Astrocyte of the spinal cord (primary cell): ENCODE results near the gene EEFSEC.

Experiments
- DNase-seq: peaks from one replicate; pipeline ENCODE4 v3.0.0; 2011; ENCODE audit warnings: low read depth, low spot score
- H3K4me3 ChIP-seq: 2 replicates; pipeline ENCODE4 v1.5.1; 2011; ENCODE audit warnings: low read depth, mild to moderate bottlenecking, low read length, moderate library complexity
- in situ Hi-C: cut with HindIII; loops from 2 replicates; pipeline ENCODE4 v1.10.0; 2017; ENCODE audit warnings: low sequenced_read_pairs
- TF ChIP-seq, protein P1 (sequence below): IDR thresholded peaks from 2 replicates; pipeline ENCODE4 v1.5.1; 2012; ENCODE audit warnings: low read depth, mild to moderate bottlenecking, low read length, inconsistent platforms

The EEFSEC gene

GRCh38 chr3:128452120-128452519 lies 298.8 kb downstream of the EEFSEC start:
- DNase-seq: no peak
- H3K4me3 ChIP-seq: no peak overlapping the region
- TF ChIP-seq, protein P1, sequence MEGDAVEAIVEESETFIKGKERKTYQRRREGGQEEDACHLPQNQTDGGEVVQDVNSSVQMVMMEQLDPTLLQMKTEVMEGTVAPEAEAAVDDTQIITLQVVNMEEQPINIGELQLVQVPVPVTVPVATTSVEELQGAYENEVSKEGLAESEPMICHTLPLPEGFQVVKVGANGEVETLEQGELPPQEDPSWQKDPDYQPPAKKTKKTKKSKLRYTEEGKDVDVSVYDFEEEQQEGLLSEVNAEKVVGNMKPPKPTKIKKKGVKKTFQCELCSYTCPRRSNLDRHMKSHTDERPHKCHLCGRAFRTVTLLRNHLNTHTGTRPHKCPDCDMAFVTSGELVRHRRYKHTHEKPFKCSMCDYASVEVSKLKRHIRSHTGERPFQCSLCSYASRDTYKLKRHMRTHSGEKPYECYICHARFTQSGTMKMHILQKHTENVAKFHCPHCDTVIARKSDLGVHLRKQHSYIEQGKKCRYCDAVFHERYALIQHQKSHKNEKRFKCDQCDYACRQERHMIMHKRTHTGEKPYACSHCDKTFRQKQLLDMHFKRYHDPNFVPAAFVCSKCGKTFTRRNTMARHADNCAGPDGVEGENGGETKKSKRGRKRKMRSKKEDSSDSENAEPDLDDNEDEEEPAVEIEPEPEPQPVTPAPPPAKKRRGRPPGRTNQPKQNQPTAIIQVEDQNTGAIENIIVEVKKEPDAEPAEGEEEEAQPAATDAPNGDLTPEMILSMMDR: no peak
- in situ Hi-C loops: no loop called here

DNA sequence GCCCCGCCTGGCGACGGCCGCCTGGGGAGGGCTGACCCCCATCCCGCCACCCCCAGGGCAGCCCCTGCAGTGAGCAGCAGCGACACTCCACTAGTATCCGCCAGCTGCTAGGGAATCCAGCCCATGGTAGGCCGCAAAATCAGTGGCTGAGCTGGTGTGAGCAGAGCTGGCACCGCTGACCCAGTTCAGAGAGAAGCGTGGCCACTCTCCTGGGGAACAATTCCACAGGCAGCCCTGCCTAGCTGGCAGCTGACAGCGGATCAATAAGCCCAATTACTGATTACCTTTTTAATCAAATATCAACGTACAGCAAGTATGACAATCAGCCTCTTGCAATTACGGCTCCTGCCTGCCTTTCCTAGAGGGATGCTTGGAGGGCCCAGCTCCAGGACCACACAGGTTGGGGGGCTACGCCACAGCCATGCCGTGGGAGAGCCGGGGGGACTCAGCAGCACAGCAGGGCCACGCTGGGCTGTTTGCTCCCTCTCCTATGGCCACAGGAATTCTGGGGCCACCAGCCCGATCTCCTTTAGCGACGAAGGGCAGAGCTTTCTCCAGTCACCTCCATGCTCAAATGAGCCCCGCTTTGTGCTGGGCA lies 299.5 kb downstream of the EEFSEC start:
- DNase-seq: no peak
- TF ChIP-seq, protein P1: no peak
- in situ Hi-C loops: no loop called here
- H3K4me3 ChIP-seq: no peak overlapping the region

- TF ChIP-seq, protein P1: no peak
- no peak for DNase-seq
- in situ Hi-C loops: no loop called here
- H3K4me3 ChIP-seq: no peak overlapping the region
These were observed 300.4 kb downstream of the EEFSEC start for GRCh38 chr3:128453501-128454309.

- TF ChIP-seq, protein P1: no peak
- in situ Hi-C loops: no loop called here
- no peak for DNase-seq
- no peak overlapping the region for H3K4me3 ChIP-seq
These were observed 301.0 kb downstream of the EEFSEC start for GRCh38 chr3:128454310-128454618.

- TF ChIP-seq, protein P1: no peak
- no peak overlapping the region for H3K4me3 ChIP-seq
- in situ Hi-C loops: no loop called here
- DNase-seq: no peak
These were observed 301.8 kb downstream of the EEFSEC start for GRCh38 chr3:128455116-128455515.

GRCh38 chr3:128455786-128456748 lies 302.8 kb downstream of the EEFSEC start:
- no peak overlapping the region for H3K4me3 ChIP-seq
- in situ Hi-C loops: no loop called here
- no peak for DNase-seq
- TF ChIP-seq, protein P1: no peak
